HG03045 (cell line): ENCODE data around the gene FAM83F.
"Not testable (repeated sequence)": the region's sequence is repeated elsewhere in the genome, so short reads cannot be mapped to it uniquely, and the experiment has no call there.

ENCODE experiments used
- ATAC-seq: cut with Tn5 transposase; IDR thresholded peaks from one replicate; pipeline ENCODE4 v1.9.1; 2021; ENCODE audit warnings: mild to moderate bottlenecking, moderate library complexity; ENCODE audit not compliant: unreplicated experiment

The FAM83F gene

DNA sequence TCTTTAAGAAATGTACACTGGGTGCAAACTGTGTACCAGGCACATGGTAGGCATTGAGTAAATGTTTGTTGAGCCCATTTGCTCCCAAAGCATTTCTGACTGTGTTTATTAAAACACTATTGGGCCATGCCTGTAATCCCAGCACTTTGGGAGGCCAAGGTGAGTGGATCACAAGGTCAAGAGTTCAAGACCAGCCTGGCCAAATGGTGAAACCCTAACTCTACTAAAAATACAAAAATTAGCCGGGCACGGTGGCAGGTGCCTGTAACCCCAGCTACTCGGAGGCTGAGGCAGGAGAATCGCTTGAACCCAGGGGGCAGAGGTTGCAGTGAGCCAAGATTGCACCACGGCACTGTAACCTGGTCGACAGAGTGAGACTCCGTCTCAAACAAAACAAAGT lies 1.9 kb upstream of the FAM83F start:
- ATAC-seq: not testable (repeated sequence)

DNA sequence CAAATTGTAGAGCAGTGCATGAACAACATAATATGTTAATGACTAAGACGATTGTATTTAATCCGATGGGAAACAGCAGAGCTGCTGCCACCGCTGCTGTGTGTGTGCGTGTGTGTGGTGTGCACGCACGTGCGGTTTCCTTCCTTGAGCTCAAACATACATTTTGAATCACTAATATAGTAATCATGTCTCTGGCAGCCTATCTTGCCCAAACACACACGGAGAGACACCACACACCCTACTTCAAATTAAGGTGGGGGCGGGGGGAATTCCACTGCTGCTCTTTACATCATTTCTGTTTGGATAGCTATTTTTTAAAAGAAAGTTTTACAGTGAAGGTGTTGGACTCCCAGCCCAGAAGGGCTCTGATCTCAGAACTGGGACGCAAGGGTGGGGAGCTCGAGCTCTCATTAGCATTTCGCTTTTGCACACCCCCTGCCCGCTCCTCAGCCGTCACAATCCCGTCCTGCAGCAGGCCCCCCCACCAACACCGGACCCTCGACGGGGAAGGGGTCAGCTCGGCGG lies 651 bp upstream of the FAM83F start:
- ATAC-seq: no peak

DNA sequence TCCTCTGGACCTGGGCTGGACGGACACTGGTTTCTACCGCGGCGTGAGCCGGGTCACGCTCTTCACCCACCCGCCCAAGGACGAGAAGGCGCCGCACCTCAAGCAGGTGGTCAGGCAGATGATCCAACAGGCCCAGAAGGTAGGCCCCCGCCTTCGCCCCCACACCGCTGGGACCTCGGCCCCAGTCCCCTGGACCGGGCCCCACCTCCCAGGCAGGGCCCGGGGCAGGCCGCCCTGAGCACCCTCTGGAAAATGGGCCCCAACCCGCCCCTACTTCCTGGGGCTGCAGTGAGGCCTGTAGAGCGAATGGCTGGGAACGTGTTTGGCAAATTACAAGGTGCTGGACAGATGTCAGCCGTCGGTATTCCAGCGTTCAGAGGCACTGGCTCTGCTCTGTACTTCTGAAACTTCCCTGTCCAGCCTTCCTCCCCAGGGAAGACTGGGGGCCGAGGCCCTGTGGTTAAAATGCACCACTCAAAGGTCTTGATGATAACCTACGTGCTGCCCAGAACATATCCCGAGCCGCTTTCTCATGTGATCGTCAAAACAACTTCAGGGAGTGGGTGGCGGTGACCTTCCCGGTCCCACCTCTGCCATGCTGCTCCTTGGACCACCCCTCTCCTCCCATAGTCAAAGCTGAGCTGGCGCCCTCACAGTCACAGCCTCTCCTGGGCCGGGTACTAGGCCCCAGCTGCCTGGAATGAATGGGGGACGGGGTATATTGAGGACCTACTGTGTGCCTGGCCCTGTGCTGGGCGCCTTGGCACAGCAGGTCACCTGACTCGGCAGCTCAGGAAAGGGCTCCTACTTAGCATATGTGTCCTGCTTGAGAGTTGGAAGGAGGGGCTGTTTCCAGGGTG lies 869 bp downstream of the FAM83F start:
- no peak for ATAC-seq

DNA sequence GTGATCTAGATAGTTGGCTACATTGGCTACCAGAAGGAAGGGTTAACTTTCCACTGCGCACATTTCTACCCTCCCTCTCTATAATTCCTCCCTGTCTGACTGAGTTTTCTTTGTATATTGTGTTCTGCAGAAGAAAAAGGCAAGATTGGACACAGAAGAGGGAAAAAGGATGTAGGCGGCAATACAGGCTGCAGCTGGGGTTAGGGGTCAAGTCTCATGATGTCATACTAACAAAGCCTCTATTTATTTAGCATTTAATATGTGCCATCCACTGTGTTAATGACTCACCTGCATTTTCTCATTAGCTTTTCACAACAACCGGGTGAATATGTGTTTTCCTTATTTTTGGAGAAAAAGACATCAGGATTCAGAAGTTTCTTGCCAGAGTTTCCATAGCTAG lies 2.0 kb downstream of the FAM83F start:
- ATAC-seq: no peak

DNA sequence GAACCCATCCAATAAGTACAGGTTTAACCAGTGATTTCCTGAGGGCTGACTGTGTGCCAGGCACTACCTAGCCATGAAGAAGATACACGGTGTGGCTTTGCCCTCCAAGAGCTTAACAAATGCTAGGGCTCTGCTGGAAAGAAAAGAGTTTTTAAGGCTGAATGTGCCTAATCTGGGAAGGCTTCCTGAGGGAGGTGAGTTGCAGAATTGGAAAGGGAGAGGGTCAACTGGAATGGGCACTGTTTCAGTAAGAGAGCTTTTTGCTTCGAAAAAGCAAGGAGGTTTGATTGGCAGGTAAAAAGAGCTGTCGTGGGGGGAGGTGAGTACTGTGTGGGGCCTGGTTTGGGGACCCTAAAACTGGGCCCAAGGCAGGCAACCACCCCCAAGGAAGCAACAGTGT lies 2.7 kb downstream of the FAM83F start:
- ATAC-seq: no peak

DNA sequence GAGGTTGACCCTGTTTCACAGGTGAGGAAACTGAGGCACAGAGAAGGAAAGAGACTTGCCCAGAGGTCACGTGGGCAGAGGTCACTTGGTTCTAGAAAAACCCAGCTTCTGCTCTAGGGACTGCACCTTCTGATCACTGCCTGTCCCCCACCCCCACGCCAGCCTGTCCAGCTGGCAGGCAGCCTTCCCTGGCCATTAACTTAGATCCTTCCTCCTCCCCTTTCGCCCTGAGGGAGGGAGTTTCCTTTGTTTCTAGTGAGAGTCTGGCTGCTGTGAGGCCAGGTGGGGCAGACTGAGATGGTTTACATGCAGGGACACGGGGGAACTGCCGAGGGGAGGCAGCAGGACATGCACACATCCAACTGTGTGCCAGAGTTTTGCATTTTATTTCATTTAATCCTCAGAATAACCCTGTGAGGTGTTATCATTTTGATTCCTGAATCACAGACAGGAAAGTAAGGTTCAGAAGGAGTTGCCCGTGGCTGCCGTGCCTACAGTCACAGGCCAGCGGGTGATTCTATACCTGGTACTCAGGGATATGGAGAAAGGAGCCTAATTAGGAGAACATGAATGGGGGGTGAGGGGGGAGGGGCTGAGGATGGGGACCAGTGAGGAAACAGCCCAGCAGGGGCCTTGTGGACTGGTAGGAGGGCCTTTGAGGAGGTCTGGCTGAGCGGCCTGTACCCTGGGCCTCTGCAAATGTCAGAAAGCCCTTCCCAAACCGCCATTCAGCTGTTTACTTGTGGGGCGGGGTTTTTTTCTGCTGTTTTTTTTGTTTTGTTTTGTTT lies 3.4 kb downstream of the FAM83F start:
- no peak for ATAC-seq

DNA sequence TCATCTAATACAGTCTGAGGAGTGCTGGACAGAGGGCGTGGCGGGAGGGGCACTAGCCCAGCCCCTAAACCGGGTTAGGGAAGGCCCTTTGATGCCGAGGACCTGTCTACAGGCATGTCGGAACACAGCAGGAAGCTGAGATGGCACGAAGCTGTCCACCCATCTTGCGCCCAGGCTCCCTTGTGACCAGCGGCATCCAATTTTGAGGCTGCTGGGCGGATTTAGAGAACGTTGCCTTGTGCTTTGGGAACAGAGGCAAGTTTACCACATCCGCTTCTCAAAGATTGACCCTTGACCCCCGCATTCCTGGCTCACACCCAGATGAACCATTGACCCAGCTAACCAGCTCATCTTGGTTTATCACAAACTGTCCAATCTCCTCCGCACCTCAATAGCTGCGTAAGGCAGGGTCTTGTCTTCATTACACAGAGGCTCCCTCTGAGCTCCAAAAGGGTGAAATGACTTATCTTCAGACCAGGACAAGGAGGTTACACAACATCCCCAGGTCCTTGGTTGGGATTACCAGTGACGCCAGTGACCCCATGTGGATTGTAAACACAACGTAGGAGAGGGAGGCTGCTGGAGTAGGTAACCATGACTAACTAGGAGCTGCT lies 4.5 kb downstream of the FAM83F start:
- no peak for ATAC-seq

DNA sequence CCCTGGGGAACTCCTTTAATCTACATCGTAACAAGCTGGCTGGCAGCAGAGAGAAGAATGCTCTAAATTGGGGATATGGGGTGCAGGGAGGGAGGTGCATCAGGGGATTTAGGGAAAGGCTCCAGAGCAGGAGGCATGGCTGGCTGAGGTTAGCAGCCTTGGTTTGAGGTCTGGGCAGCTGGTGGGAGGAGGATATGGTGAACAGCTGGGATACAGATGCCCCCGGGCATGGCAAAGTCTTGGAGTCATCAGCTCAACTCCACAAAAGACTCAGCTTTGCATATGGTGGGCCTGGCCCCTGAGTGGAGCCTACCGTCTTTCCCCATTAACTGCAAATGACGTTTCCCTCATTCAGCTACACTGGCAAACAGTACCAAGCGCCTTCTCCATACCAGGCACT lies 5.4 kb downstream of the FAM83F start:
- ATAC-seq: no peak

DNA sequence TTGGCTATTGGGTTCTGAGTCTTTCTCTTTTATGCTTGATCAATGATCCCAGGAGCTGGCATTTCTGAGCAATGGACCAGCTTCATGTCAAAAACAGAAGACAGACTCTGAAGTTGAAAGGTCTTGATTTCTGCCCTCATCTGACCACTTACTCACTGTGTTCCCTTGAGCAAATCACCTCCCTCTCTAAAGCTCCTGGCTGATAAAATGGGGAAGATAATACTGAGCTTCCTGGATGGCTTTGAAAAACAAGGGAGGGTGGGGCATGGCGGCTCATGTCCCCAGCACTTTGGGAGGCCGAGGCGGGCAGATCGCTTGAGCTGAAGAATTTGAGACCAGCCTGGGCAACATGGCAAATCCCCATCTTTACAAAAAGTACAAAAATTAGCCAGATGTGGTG lies 6.4 kb downstream of the FAM83F start:
- no peak for ATAC-seq

DNA sequence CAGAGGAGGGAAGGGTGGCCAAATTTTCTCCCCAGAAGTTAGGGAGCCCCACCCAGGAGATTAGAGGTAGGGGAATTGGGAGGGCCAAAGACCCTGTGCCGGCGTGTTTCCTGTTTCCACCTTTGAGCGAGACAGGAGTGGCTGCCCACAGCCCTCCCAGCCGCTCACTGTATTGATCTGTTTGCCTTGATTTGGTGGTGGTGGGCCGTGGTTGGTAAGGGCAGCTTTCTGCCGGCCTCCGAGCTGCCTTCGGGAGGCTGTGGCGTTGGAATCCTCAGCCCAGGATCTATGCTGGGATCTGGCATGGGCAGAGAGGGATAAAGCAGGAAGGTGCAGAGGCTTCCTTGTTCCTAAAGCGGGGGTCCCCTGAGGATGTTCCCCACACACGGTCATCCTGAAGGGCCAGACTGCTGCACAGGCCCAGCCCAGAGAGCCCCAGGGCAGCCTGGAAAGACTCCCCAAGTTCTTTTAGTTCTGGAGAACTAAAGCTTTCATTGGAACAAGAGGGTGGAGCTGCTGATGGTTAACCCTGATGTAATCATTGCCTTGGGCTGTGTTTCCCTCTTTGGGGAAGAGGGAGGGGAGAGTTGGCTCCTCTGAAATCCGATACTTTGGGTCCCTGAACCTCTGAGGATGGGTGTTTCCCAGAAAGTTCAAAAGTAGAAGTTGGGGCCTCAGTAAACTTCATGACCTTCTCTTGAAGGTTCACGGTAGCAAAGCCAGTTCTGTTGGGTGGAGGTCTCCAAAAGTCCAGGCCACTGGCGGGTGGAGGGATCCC lies 7.2 kb downstream of the FAM83F start:
- ATAC-seq: no peak

DNA sequence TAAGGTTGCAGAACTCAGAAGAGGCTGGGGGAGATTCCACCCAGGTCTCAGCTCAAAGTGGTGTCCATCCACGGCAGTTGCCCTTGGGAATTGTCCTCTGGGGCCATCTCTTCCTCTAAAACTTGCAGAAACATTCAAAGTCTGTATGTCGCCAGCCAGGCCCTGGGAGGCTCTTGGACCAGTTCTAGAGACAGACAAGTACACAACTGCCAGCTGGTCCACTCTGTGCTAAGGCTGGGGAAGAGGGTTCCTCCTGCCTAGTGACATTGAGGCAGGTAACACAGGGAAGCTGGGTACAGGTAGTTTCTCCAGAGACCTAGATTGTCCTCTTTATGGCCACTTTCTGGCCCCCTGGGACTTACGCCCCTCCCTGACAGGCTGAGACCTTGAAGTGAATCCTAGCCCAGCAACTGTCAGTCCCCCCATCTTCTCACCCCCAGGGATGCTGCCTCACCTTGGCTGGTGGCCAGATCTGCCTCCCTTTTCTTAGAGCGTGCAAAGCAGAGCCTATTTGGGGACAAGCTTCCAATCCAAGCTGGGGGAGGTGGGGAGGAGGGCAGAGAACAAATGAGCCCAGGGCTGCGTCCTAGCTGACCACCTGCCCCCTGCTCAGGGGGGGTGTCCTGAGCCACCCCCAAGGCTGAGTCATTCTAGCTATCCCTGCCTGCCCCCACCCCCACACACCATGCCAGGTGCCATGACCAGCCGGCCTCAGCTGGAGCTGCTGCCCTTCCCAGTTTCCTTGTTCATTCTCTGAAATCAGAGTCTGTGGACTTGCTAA lies 8.4 kb downstream of the FAM83F start:
- no peak for ATAC-seq

DNA sequence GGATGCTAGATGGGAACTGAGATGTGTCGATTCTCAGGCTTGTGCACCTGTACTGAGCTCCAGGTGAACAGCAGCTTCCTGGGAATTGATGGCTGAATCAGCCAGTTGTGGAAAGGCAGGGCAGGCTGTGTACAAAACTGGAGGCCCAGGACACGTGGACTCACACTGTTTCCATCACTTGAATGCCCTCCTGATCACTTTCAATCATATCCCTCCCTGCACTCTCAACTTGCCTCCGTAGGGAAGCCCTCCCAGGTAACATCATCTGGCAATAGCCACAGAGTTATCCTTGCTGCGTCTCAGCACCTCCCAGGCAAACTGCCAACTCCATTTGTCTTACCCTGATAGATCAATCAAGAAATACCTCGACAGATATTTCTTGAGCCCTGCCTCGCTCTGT lies 10.1 kb downstream of the FAM83F start:
- ATAC-seq: no peak

DNA sequence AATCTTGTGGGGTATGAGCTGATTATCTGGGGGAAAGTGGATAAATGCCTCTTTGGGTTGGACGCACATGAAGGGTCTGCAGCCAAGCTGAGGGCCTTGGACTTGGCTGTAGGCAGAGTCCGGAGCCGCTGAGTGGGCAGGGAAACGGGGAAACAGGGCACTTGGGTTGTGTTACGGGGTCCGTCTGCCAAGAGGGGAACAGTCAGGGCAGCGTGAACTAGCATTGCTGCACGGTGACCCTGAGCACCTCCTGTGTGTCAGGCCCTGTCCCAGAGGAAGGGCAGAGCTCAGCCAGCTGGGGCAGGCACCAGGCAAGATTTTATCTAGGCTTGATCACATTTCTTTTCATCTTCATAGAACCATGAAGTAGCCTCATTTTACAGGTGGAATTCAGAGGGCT lies 11.9 kb downstream of the FAM83F start:
- ATAC-seq: no peak

DNA sequence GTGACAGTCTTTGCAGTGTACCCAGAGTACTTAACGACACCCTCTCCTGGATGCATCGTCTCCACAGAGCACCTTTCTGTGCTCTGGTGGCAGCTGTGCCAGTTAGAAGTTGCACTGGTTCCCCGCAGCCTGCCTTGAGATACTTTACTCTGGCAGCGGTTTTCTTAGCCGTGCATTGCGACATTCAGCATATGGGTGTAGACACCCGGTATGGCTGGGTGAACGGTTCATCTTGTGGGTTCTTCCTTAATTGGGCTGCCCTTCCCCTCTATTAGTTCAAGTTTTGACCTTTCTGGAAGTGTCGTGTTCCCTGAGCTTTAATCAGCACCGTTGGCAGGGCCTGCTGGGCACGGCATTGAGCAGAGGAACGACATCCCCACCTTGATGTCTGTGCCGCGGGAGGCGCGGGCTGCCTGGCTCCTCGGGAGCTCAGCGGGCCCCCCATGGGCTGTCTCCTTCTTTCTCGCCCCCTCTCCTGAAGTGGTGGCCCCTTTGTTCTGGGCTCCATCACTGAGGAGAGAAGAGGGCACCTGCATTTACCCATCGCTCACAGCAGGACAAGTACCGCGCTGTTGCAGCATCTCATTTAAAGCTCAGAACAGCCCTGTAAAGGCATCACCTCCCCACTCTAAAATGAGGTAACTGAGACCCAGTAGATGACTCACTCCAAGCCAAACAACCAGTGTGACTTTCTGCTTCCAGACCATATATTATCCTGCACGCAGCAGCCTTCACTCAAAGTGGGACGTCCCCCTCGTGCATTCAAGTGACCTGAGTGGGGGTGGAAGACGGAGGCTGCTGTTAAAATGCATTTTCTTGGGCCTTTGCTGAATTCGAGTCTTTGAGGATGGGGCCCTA lies 13.3 kb downstream of the FAM83F start:
- ATAC-seq: no peak

DNA sequence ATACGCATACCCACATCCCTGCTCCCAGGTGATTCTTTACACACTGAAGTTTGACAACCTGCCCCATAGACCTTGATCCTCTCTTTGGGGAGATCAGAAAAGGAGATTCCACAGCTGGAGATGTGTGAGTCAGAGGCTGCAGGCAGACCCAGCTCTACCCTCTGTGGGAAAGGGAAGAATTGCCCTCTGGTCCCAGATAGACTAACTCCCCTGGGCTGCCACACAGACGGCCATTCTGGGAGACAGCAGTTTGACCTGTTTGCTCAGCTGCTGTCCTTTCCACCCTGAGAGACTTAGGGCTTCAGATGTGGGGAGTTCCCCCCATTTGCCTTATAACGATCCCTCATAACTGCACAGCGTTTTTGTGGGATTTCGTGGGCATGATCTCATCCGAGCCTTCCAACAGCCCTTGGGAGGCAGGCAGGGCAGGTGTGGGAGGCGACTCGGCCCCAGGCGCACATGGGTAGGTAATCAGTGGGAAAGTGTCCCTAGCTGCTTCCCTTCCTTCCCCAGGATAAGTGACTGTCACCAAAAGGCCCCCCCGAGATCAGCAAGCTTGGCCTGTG lies 14.1 kb downstream of the FAM83F start:
- no peak for ATAC-seq

DNA sequence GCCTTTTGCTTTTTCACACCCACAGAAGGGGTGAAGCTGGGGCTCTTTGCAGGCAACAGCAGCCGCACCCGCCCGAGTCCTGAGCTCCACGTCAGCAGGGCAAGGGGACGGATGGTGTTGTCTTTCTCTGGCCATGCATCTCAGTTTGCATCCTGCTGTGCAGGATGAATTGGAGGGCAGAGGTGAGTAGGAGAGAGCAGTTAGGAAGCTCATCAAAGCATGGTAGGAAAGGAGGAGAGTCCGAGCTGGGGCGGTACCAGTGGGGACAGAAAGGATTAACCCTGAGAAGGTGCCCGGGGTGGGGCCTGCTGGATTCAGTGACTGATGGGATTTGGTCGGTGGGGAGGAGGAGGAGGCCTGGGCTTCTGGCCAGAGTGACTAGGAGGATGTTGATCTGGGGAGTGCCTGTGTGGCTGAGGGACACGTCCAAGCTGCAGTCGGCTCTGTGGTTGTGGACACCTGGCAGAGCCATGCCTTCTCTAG lies 14.6 kb downstream of the FAM83F start:
- no peak for ATAC-seq

DNA sequence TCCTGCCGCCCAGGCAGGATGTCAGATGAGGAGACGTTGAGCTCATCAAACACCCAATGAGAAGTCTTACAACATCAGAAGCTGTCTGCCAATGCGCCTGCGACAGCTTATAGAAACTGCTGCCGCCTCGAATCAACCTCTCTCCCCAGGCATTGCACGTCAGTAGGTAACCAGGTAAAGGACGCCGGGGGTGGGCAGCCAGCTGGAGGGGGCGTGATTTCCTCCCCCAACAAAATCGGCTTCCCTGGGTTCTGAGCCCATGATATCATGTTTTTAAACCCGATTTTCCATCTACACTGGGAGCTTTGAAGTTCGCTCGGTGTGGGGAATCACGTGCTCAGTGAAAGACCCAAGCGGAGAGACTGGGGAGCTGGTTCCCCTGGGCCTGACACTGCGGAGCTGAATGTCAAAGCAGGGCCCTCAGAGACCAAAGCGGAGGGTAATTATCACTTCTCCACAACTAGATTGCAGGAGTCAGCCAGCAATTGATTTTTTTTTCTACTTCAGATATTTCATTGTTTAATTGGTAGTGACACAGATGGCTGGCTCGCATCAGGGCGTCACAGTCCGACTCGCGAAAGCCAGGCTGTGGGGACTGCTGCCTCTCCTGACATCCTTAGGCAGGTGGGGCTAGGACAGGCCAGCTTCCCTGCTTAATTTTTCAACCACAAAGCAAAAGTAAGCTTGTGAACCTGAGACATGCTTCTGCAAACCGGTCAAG lies 15.4 kb downstream of the FAM83F start:
- no peak for ATAC-seq

DNA sequence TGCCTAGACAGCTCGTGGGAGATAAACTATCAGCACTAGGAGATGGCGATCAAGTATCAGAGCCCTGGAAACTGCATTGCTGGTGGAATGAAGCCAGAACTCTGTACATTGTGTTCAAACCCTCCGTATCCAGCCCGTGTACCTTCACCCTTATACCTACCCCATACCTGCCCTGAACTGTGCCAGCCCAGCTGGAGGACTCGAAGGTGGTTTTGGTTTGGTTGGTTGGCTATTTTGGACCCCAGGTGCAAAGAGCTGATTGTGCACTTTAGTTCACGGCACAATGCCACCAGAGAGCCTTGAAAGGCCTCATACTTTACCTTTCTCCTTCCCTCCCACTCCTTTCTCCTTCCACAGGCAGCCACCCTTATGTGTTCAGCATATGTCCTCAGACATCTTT lies 16.0 kb downstream of the FAM83F start:
- no peak for ATAC-seq
